OCI-LY1 (cell line): ENCODE data around the gene OR8B8.

Source experiments
- CTCF ChIP-seq: fragments of 200-600 bp; sonication (generic), shearing (Covaris generic); IDR thresholded peaks from 2 replicates; pipeline ENCODE4 v1.5.1; 2017; ENCODE audit warnings: mild to moderate bottlenecking, antibody characterized with exemption, low read length, moderate library complexity, mixed read lengths
- EZH2 ChIP-seq: fragments of 200-600 bp; sonication (generic), shearing (Covaris generic); IDR thresholded peaks from 2 replicates; pipeline ENCODE4 v1.8.0; 2017; ENCODE audit warnings: borderline replicate concordance, mixed run types, mild to moderate bottlenecking, antibody characterized with exemption, low read length, moderate library complexity, mixed read lengths

DNA sequence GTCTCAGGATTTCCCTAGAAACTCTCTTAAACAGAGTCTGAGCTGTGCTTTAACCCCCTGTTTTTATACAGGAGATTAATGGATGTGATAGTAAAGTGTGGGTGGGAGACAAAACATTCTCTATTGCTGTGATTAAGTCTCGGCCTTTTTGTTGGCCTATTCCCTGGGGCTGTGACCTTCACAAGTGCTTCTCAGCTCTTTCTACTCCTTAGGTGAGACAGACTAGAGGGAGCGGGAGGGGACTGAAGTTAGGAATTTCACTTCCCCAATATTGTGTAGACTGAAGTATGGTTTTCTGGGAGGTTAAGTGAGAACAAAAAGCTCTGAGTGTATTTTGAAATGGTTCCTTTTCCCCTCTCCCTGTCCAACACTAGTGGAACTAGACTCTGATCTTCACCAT, 29.8 kb upstream of the OR8B8 start:
- no peak for TF ChIP-seq CTCF
- TF ChIP-seq EZH2: no peak
